ENCODE results near the gene CRISPLD2. TPM values are rescaled to one million over a fixed set of nuclear protein-coding genes. Genes with fewer than 3 reads are reported as not detected.
"Not testable (repeated sequence)": the region's sequence is repeated elsewhere in the genome, so short reads cannot be mapped to it uniquely, and the experiment has no call there.

CRISPLD2 gene
- total and polyA plus RNA-seq, 8 donors, result 13.8 to 106 (median 24.9) TPM

DNA sequence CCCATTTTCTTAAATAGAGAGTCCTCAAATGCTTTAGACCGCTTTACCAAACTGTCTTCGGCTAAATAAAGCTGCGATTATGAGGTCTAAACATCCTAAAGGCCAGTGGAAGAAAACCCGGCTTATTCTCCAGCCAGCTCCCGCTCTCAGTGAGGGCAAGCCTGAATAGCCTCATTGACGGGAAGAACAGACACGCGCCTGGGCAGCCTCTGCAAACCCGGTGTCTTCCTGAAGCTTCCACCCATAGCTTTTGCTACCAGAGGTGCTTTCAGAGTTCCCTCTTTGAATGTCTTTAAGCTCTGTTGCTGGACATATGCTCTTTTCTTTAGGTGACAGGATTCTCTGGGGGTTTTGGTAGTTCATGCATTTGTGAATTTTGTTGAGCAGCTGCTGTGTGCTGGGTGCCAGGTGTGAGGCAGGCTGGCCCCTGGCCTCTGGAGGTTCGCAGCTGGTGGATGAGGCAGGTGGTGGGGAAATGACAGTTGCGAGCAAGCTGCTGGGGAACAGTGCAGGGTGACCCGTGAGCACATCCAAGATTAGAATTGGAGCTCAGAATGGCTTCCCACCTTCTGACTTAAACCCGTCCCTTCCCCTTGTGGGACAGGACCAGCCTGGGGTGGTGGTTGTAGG lies 44.7 kb downstream of the CRISPLD2 start:
- TF ChIP-seq CTCF (IDR thresholded peaks at IDR 0.05), result no peak
- Histone ChIP-seq H3K27me3 (peaks cover 0 to 9% of the 10 kb centered on the region in 2 donors), H3K4me1 (no peaks in the 10 kb centered on the region), H3K4me3 (no peak overlapping the region), H3K9me3 (peaks cover 0 to 15% of the 10 kb centered on the region in 2 donors), H3K36me3 (peaks cover 0 to 67% of the 10 kb centered on the region in 2 donors), H3K27ac (no peak overlapping the region)
- no peak for DNase-seq
- intact Hi-C loops (cut with DNase I), result no loop called here
- ATAC-seq, result no peak

GRCh38 chr16:84867696-84868095 lies 47.9 kb downstream of the CRISPLD2 start:
- H3K36me3 ChIP-seq, result peaks cover 0 to 55% of the 10 kb centered on the region in 2 donors
- H3K9me3 ChIP-seq, result no peaks in the 10 kb centered on the region
- intact Hi-C loops (cut with DNase I), result no loop called here
- H3K4me1 ChIP-seq, result no peaks in the 10 kb centered on the region
- peaks cover 0 to 9% of the 10 kb centered on the region in 2 donors for H3K27me3 ChIP-seq
- no peak for TF ChIP-seq CTCF (IDR thresholded peaks at IDR 0.05)
- H3K4me3 ChIP-seq, result no peak overlapping the region
- DNase-seq (no peak), ATAC-seq (no peak)
- H3K27ac ChIP-seq, result no peak overlapping the region

DNA sequence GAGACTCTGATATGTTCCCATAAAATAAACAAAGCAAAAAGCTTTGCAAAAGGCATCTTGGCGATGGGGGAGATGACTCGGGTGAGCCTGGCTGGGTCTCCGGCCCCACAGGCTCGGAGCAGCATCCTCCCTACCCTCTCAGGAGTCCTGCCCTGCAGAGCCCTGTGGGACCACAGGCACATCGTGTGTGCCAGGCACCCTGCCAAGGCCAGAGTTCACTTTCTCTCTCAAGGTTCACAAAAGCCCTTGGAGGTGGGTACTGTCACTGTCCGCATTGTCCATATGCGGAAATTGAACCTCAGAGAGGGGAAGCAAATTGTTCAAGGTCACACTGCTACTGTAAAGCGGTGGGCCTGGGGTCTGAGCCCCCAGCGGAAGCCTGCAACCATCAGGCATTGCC lies 48.5 kb downstream of the CRISPLD2 start:
- no peak overlapping the region for H3K4me3 ChIP-seq
- H3K36me3 ChIP-seq, result peaks cover 0 to 57% of the 10 kb centered on the region in 2 donors
- no peak for ATAC-seq
- peaks cover 0 to 9% of the 10 kb centered on the region in 2 donors for H3K27me3 ChIP-seq
- DNase-seq, result no peak
- H3K27ac ChIP-seq, result no peak overlapping the region
- no peaks in the 10 kb centered on the region for H3K4me1 ChIP-seq
- no peak for TF ChIP-seq CTCF (IDR thresholded peaks at IDR 0.05)
- no peaks in the 10 kb centered on the region for H3K9me3 ChIP-seq
- intact Hi-C loops (cut with DNase I), result no loop called here

DNA sequence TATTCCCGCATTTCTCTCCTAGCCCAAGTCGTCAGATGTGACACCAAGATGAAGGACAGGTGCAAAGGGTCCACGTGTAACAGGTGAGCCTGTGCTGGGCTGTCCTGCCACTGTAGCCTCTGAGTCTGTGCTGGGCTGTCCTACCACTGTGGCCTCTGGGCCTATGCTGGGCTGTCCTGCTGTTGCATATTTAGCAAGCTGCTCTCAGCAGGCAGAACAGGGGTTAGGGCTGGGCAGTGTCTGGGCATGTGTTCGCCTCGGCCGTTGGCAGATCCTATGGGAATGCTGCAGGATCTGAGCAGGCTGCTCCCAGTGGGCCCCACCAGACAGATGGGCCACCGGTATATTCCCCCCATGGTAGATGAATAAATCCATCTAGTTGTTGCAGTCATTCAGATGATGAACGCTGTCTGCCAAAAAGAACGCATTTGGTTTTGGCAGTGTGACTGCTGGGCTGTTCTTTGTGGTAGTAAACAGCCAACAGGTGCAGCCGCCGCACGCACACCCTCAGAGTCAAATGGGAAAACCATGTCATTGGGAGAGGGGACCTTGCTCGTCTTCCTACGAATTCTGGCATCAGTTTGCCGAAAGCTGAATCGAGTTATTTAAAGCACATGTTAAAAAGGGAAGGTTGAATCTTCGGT lies 49.2 kb downstream of the CRISPLD2 start:
- Histone ChIP-seq H3K27ac (no peak overlapping the region), H3K4me3 (no peak overlapping the region), H3K36me3 (peaks cover 0 to 59% of the 10 kb centered on the region in 2 donors), H3K4me1 (no peaks in the 10 kb centered on the region), H3K27me3 (peaks cover 0 to 6% of the 10 kb centered on the region in 2 donors), H3K9me3 (no peaks in the 10 kb centered on the region)
- no peak for DNase-seq
- intact Hi-C loops (cut with DNase I), result no loop called here
- no peak for TF ChIP-seq CTCF (IDR thresholded peaks at IDR 0.05)
- no peak for ATAC-seq

DNA sequence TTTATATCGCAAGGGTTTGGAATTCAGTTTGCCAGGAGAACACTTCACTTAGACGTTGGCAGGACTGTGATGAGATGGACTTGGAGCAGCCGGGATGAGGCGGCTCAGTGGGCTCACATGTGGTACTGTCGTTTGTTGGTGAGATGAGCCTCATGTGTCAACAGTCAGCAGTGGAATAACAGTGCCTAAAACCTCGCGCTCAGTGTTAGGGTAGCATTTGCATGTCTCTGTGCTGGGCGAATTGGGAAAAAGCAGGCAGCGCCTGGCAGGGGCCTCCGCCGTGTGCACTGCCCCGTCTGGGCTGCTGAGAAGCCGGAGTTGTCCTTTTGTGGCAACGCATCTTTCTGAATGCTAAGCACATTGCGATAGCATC lies 49.7 kb downstream of the CRISPLD2 start:
- Histone ChIP-seq H3K27ac (no peak overlapping the region), H3K4me3 (no peak overlapping the region), H3K27me3 (peaks cover 0 to under 1% of the 10 kb centered on the region in 2 donors), H3K9me3 (no peaks in the 10 kb centered on the region), H3K4me1 (no peaks in the 10 kb centered on the region), H3K36me3 (peaks cover 0 to 59% of the 10 kb centered on the region in 2 donors)
- ATAC-seq, result no peak
- intact Hi-C loops (cut with DNase I), result no loop called here
- DNase-seq, result no peak
- no peak for TF ChIP-seq CTCF (IDR thresholded peaks at IDR 0.05)

DNA sequence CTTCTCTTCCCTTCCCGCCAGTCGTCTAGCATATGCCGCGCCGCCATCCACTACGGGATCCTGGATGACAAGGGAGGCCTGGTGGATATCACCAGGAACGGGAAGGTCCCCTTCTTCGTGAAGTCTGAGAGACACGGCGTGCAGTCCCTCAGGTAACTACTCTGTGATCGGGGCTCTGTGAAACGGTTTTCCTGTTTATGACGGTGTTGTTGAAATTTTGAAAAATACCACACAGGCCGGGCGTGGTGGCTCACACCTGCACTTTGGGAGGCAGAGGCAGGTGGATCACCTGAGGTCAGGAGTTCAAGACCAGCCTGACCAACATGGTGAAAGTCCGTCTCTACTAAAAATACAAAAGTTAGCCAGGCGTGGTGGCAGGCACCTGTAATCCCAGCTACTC lies 53.2 kb downstream of the CRISPLD2 start:
- peaks cover 0 to 54% of the 10 kb centered on the region in 2 donors for H3K36me3 ChIP-seq
- ATAC-seq; H3K27me3 ChIP-seq; H3K4me3 ChIP-seq; H3K27ac ChIP-seq; intact Hi-C loops (cut with DNase I); H3K9me3 ChIP-seq; DNase-seq; H3K4me1 ChIP-seq: not testable (repeated sequence)
